Glutamatergic neuron (in vitro differentiated cells): Measurements from ENCODE around the gene LMX1B. TPM values are rescaled to one million over a fixed set of nuclear protein-coding genes. Genes with fewer than 3 reads are reported as not detected.

Experiments used
- DNase-seq: peaks from one replicate; pipeline ENCODE4 v3.0.0; 2022
- H3K27ac Mint-ChIP-seq: one replicate; pipeline ENCODE4 v1.8.0; 2020; ENCODE audit warnings: mild to moderate bottlenecking, mixed read lengths, inconsistent platforms; ENCODE audit not compliant: unreplicated experiment
- H3K27me3 Mint-ChIP-seq: one replicate; pipeline ENCODE4 v1.8.0; 2020; ENCODE audit warnings: mild to moderate bottlenecking, moderate library complexity, mixed read lengths, inconsistent platforms; ENCODE audit not compliant: unreplicated experiment
- H3K36me3 Mint-ChIP-seq: one replicate; pipeline ENCODE4 v1.8.0; 2020; ENCODE audit warnings: mild to moderate bottlenecking, mixed read lengths, inconsistent platforms; ENCODE audit not compliant: unreplicated experiment
- H3K4me1 Mint-ChIP-seq: one replicate; pipeline ENCODE4 v1.8.0; 2020; ENCODE audit warnings: mild to moderate bottlenecking, low read depth, mixed read lengths, inconsistent platforms; ENCODE audit not compliant: unreplicated experiment
- H3K4me3 Mint-ChIP-seq: one replicate; pipeline ENCODE4 v1.8.0; 2020; ENCODE audit warnings: mild to moderate bottlenecking, mixed read lengths, inconsistent platforms; ENCODE audit not compliant: unreplicated experiment
- H3K9me3 Mint-ChIP-seq: one replicate; pipeline ENCODE4 v1.8.0; 2020; ENCODE audit warnings: mild to moderate bottlenecking, moderate library complexity, mixed read lengths, inconsistent platforms; ENCODE audit not compliant: unreplicated experiment
- CTCF ChIP-seq: fragments of 200-600 bp; sonication (generic); IDR thresholded peaks from one replicate; pipeline ENCODE4 v1.5.0; 2021; ENCODE audit not compliant: partially characterized antibody, unreplicated experiment
- total RNA-seq: library from RNA; stranded (reverse); fragmentation: NEBNext Ultra II Directional; extraction: Animal tissue kit (Norgen Biotek cat#: 25700); gene quantifications from one replicate; pipeline ENCODE4 v1.2.1, GENCODE V29; 2021; ENCODE audit not compliant: unreplicated experiment

LMX1B gene
- total RNA-seq, 1 donor from 2014 or later: 0.27 TPM

DNA sequence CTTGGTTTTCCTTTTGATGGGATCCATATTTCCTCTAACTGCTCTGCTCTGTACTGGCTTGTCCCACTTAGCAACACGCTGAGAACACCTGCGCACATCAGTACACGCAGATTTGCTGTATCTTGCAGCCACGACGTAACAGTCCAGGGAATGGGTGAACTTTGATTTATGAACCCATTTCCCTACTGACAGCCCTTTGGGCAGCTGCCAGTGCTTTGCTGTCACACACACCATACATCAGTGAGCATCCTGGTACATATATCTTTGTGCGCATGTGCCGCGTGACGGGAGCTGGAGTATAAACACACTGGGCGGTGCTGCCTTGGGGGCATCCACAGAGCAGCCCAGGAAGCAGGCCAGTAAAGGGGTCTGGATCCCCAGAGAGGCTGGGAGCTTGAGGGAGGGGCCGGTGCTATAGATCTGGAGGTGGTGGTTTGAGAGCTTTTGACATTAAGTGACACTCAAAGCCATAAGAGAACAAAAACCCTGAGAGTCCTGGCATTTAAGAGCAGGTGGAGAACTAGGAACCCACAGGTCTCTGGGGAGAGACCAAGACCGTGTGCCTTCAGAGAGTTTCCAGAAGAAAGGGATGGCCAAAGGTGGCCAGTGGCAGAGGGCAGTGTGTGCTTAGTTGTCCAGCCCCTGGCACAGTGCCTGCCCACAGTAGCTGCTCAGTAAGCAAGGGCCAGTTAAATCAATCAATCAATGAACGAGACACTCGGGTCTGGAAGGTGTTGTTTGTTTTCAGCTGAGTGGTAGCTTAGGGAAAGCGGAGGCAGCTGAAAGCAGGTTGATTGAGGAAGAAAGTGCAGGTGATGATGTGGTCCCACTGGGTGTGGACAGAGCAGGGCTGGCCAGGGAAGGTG is 53.7 kb downstream of the LMX1B start:
- Mint-ChIP-seq H3K27me3 (no peaks in the 10 kb centered on the region), H3K27ac (no peak overlapping the region), H3K4me3 (no peak overlapping the region), H3K4me1 (peaks cover 9% of the 10 kb centered on the region), H3K9me3 (peaks cover 7% of the 10 kb centered on the region), H3K36me3 (no peaks in the 10 kb centered on the region)
- DNase-seq: no peak
- TF ChIP-seq CTCF: no peak

DNA sequence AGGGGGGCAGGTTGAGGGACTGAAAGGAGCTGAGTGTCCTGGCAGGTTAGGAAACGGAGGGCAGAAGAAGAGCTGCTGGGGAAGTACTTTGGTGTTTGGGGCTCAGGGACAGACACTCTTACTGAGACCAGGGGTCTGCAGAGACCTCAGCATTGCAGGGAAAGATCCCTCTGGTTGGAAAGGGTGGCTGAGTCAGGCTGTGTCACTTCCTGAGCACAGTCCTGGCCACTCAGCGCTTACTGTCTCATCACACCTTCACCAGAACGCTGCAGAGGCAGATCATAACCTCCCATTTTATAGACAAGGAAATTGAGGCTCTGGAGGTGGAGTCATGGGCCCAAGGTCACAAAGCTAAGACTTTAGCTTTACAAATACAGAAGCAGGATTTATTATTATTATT is 54.3 kb downstream of the LMX1B start:
- no peaks in the 10 kb centered on the region for H3K27me3 Mint-ChIP-seq
- H3K27ac Mint-ChIP-seq: no peak overlapping the region
- H3K4me1 Mint-ChIP-seq: peaks cover 9% of the 10 kb centered on the region
- H3K9me3 Mint-ChIP-seq: peaks cover 7% of the 10 kb centered on the region
- no peak for TF ChIP-seq CTCF
- H3K36me3 Mint-ChIP-seq: no peaks in the 10 kb centered on the region
- H3K4me3 Mint-ChIP-seq: no peak overlapping the region
- DNase-seq: no peak

GRCh38 chr9:126669108-126669507 is 55.4 kb downstream of the LMX1B start:
- no peak for TF ChIP-seq CTCF
- Mint-ChIP-seq H3K4me1 (peaks cover 13% of the 10 kb centered on the region), H3K9me3 (peaks cover 8% of the 10 kb centered on the region), H3K4me3 (no peak overlapping the region), H3K36me3 (no peaks in the 10 kb centered on the region), H3K27me3 (no peaks in the 10 kb centered on the region), H3K27ac (no peak overlapping the region)
- no peak for DNase-seq

DNA sequence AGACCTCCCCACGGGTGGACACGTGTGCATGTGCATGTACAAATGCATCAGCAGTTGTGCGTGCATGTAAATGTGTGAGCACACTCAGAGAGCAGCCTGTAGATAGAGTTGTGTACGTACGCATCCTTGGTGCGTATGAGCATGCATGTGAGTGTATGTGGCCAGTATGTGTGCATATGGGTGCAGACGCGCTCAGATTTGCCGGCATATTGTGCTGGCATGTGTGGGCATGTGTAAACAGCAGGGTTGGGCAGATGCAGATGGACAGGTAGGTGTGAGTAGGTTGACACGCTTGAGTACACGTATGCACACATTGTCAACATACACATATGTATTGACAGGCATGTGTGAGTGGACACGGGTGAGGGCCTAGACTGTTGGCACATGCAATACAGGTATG is 56.5 kb downstream of the LMX1B start:
- Mint-ChIP-seq H3K36me3 (no peaks in the 10 kb centered on the region), H3K27me3 (peaks cover 8% of the 10 kb centered on the region), H3K27ac (no peak overlapping the region), H3K4me1 (peaks cover 20% of the 10 kb centered on the region), H3K4me3 (no peak overlapping the region), H3K9me3 (peaks cover 8% of the 10 kb centered on the region)
- TF ChIP-seq CTCF: no peak
- DNase-seq: no peak

DNA sequence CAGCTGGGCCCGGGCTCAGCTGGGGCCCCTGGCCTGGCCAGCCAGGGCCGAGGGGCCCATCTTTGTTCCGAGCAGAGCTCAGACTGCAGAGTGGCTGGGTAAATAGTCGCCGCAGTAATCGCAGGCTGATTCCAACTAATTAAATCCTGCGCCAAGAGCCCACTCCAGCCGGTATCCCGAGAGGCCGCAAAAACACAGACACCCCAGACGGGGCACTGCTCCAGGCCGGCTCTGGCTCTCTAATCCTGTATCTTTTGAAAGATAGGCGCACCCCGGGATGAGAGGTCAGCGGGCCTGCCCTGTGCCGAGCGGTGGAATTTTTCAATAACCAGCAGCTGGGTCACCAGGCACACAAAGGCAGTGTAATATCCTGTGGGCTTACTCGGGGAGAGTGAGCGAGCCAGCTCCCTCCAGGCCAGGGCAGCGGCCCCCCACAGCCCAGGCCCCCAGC is 57.7 kb downstream of the LMX1B start:
- no peak for DNase-seq
- H3K27ac Mint-ChIP-seq: no peak overlapping the region
- TF ChIP-seq CTCF: no peak
- peaks cover 15% of the 10 kb centered on the region for H3K27me3 Mint-ChIP-seq
- H3K4me1 Mint-ChIP-seq: peaks cover 24% of the 10 kb centered on the region
- H3K4me3 Mint-ChIP-seq: no peak overlapping the region
- peaks cover 12% of the 10 kb centered on the region for H3K9me3 Mint-ChIP-seq
- H3K36me3 Mint-ChIP-seq: no peaks in the 10 kb centered on the region
